GM21515 (cell line): ENCODE results near the gene NFIC.
A peak's percentile ranks its signal among the peaks of the same experiment; 100 is the strongest.
"Not testable (repeated sequence)": the region's sequence is repeated elsewhere in the genome, so short reads cannot be mapped to it uniquely, and the experiment has no call there.

Experiments
- ATAC-seq: cut with Tn5 transposase; IDR thresholded peaks from one replicate; pipeline ENCODE4 v1.9.1; 2021; ENCODE audit not compliant: unreplicated experiment

NFIC gene

DNA sequence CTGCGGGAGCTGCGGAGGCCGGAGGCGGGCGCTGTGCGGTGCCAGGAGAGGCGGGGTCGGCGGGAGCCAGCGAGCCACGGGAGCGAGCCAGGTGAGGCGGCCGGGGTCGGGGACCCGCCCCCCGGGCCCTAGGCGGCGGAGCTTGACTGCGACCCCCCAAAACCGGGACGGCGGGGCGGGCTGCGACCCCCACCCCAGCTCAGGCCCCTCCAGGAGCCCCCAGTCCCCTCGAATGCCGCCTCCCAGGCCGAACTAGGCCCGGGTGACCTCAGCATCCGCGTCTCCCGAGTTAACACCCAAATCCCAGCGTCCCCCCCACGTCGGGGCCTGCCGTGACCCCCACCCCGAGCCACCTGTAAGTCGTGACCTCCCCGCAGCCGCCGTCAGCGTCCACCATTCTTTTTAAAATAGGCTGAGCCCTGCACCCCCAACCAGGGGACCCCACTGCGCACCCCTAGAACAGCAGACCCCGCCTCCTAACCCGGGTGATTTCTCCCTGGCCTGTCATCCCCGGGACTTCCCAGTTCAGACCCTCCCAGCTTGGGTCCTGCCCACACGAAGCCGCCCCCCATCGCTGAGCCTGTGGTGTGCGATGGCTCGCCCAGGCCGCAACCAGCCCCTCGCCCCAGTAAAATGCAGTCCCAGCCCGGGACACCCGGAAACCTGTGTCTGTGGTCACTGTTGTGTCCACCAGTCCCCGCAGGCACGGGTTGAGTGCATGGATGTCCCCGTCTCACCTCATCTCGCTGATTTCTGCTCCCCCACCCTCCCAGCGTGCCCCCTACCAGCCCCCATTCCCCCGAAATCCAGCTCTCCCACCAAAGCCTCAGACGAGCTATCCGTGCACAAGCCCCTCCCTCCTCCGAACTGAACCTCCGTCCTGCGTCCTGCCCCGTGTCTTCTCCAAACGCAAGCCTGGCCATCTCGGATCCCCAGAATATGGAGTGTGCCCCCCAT, 140.3 kb downstream of the NFIC start:
- ATAC-seq, result peak; percentile 7

DNA sequence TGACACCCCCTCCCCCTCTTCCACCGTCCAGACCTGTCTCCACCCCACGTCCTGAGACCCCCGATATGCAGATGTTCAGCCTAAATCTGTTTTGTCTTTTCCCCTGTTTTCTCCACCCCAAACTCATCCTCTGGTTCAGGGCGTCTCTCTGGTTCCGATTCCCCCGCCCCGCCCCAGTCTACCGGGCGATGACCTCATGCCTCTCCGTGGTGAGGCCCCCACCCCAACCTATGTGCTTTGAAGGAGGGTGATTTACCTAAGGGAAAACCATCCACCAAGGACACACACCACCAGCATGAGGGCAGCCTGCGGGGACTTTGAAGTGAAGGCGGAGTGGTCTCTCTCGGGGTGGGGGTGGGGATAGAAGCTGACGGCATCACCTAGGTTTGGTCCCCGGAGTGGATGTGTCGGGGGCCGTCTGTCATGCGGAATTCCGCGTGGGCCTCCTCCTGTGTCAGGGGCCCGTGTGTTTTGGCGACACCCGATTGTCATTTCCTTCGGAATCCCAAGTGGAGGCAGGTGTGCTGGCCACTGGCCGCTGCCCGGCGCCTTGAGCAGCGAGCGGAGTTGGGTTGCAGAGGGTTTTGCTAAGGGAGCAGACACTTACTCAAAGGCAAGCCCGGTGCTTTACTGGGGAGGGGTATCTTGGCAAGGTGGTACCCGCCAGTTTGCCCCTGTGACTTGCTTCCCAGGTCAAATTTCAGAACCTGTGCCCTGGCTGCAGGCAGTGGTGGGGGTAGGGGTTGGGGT, 141.2 kb downstream of the NFIC start:
- no peak for ATAC-seq

DNA sequence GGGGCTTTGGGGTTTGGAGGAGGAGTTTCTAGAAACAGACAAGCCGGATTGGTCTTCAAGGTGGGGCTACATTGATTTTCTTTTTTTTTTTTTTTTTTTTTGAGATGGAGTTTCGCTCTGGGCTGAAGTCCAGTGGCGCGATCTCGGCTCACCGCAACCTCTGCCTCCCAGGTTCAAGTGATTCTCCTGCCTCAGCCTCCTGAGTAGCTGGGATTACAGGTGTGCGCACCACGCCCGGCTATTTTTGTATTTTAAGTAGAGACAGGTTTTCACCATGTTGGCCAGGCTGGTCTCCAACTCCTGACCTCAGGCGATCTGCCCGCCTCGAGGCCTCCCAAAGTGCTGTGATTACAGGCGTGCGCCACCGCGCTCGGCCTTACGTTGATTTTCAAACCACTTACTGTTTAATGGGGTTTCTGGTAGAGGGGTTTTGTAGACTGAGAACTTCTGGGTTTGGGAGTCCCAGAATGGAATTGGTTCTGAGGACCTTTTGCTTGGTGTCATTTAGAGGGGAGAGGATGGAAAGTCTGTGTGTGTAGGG, 141.8 kb downstream of the NFIC start:
- ATAC-seq, result not testable (repeated sequence)

DNA sequence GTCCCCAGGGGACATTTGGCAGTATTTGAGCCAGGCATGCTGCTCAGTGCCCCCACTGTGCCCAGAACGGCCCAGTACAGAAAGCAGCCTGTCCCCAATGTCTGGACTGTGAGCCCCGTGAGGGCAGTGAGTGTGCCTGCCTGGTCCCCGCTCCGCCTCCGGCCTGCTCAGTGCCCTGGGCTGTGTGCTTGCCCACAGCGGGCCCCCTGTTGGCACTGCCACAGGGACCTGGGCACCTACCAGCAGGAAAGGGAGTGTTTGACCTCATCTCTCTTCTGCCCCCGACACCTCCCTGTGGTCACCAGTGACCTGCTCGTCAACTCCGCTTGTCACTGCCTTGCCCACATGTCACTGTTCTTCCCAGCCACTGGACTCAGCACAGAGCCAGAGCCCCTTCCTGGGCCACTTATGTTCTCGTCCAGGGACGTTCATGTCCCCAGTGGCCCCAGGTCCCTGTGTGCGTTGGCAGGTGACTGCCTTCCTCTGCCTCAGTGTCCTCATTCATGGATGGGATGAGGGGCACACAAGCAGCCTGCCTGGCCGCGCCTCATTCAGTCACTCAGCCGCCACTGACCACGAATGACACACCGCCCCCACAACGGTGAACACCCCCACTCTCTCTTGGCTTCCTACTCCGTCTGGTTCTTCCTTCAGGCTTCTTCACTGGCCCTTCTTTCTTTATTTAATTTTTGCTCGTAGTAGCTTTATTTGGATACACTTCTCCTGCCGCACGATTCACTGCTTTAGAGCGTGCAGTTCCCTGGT, 142.6 kb downstream of the NFIC start:
- ATAC-seq, result no peak

DNA sequence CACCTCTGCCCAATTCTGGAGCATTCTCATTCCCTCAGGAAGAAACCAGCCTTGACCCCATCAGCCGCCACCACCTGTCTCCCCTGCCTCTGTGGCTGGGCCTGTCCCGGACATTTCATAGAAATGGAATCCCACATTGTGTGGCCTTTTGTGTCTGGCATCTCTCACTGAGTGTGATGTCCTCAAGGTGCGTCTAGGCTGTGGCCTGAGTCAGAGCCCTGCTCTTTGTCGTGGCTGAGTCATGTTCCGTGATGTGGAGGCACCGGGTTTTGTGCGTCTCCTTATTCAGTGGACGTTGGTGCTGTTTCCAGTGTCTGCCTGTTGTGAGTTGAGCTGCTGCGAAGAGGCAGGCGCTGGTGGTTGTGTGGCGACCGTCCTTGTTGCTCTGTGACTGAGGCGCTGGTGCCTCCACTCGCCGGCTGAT, 143.2 kb downstream of the NFIC start:
- ATAC-seq, result no peak

DNA sequence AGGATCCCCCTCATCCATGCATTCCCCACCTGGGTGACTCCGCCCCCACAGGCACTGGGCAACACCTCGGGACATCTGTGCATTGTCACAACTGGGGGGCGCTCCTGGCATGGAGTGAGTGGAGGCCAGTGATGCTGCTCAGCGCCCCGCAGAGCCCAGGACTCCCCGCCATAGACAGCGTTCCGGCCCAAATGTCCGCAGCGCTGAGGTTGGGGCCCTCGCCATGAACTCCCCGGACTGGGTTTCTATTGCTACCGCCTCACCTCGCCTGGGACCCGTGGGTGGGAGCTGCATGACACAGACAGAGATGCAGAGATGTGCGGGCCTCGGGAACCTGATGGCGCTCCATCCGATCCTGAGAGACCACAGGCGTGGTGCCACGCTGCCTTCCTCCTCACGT, 144.3 kb downstream of the NFIC start:
- no peak for ATAC-seq

DNA sequence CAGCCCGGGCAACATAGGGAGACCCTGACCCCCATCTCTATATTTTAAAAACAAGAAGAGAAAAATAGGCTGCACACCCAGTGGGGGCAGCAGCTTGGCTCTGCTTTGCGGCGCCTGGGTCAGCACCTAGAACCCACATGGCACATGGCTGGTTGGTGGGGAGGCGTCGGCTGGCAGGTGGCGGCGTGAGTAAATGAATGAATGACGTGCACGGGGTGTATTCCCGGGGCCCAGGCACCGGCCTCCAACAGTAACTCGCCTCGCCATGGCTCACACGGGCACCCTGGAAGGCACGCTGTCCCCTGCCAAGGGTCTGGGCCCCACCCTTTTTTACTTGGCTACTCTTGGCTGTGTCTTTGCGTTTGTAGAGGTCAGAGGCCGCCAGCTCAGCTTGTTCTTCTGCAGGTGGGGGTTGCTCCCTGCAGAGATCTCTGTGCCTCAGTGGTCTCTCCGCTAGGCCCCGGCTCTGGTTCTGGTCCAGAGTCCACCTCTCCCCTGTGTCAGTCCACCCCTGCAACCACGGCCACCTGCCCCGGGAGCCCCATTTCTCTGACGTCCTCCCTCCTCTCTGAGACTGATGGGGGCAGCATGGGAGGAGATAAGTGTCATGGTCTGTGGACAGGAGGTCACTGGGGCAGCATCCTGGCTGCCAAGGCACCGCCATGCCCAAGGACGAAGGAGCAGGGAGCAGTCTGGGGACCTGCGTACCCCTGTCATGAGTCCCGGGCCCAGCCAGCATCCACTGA, 145.3 kb downstream of the NFIC start:
- ATAC-seq, result no peak

DNA sequence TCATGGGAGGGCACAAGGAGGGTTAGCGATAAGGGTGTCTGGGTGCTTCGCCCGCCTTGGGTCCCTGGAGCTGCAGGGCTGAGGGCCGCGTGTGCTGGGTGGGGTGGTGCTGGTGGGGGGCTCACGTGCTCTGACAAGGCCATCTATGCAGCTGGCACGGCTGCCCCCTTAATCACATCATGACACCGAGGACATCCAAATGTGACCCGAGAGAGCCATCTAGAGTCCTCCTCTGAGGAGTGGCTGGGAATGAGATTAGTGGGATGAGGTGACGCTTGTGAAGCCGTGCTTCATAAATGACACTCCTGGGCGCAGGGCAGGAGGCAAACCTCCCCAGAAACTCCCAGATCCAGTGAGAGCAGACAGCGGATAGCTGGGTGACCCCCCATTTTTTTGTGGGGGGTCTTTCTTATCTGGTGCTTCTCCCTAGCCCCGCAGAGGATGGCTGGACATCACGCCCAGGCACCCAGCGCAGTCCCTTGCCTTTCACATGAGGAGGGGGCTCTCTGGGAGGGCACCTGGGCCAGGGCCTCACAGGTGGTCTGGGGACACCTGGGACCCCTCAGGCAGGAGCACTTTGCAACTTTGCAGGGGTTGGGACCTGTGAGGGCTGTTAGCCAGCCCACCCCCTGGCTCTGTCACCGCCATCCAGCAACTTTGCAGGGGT, 146.3 kb downstream of the NFIC start:
- ATAC-seq, result no peak

DNA sequence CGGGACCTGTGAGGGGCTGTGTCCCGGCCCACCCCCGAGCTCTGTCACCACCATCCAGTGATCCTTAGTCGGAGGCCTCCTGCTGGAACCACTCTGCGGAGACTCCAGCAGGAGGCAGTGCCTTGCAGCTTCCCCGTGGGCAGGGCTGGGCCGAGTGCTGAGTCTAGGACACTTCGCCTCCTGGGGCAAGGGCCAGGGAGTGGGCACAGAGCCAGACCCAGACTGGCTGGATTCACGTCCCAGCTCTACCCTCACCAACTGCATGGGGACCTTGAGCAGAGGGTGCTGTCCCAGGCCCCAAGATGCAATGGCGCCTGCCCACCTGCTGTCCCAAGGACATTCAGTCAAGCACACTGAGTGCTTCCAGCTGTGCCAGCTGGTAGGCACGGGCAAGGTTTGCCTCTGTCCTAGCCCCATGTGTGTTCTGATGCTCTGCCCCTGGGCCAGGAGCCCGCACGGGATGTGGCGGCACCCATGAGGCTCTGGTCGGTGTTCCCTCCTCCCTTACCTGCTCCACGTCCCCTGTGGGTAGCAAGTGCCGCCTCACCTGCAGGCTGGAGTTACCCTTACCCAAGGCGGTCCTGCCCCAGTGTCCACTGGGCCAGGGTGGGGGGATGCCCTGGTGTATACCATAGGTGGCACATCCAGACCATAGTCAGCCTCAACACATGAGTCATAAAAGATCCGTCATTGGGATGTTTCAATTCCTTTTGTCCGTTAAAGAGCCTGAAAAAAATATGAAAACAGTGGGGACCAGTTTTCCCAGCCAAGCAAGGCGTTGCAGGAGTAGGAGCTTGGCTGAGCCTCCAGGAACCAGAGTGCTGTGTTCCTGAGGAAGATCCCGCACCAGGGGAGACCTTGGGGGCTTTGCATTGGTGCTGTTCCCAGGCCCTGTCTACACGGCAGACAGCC, 147.1 kb downstream of the NFIC start:
- ATAC-seq, result no peak

DNA sequence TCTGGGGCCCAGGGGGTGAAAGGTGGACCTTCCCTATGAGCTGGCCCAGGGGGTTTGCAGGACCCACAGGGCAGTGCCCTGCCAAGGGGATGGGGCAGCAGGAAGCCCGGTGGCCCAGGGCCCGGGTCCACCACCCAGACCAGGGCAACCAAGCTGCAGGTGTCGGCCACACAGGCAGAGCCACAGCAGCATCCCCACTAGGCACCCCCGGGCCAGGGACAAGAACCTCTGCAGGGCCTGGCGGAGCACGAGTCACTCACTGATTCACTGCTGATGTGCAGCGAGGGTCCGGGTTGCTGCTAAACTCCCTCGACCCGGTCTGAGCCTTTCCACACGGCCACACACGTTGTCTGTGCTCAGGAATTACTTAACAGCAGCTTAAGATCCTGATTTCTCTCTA, 148.5 kb downstream of the NFIC start:
- no peak for ATAC-seq

DNA sequence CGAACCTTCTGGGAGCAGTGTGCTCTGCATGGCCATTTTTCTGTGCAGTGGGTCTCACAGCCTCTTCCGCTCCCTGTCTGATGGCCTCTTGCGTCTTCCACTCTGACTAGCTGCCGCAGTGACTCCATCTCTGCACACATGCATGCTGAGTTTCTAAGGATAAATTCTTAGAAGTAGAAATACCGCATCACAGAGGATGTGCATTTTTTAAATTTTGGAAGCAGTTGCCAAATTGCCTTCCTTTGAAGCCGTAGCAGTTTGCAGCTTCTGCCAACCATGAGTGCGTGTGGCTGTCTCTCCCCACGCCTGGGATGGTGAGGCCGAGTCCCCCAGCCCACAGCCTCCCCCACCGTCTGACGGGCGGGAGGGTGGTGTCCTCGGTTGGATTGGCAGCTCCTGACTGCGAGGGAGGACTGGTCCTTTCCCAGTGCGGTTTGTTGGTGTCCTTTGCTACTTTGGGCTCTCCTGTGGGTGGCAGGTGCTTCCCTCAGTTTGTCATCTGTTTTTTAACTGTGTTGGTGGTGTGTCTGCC, 149.6 kb downstream of the NFIC start:
- ATAC-seq, result no peak

DNA sequence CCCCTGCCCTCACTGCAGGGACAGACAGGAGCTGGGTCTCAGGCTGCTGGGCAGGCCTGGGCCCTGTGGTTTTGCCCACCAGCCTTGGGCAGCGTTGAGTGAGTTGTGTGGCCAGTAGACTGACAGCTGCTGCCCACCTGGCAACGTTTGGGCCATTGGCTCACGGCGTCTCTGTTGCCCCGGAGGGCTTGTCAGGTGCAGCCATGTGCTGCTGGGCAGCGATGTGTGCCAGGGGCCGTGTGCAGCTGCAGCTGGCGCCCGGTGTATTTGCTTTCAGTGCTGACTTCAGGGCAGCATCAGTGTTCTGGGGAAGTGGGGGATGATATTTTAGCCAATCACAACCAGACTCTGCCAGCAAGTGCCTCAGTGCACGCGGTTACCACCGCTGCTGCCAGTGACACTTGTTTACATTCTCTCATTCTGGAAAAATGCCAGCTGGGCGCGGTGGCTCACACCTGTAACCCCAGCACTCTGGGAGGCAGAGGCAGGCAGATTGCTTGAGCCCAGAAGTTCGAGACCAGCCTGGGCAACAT, 150.4 kb downstream of the NFIC start:
- no peak for ATAC-seq

DNA sequence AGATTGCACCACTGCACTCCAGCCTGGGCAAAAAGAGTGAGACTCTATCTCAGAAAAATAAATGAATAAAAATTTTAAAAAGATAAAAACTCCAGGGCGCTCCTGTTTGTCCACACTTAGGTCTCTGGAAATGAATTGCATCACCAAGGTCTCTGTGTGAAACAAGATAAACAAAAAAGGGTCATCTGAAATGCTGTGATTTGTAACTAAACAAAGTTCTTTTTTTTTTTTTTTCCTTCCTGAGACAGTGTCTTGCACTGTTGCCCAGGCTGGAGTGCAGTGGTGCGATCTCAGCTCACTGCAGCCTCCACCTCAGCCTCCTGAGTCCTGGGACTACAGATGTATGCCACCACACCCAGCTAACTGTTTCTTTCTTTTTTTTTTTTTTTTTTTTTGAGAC, 151.3 kb downstream of the NFIC start:
- no peak for ATAC-seq

DNA sequence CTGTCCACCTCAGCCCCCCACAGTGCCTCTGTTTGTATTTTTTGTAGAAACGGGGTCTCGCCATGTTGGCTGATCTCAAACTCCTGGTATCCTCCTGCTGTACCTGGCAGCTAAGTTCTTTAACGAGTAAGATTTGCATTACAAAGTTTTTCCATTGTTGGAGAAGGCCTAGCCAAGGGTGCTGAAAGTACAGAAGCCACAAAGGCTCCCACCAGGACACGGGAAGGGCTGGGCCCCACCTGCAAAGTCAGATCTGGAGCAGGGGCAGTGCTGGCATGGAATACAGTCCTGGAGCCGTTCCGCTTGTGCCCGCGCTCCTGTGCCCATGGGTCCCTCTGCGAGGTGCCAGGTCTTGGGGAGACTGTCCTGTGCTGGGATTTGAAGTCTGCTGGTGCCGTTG, 151.9 kb downstream of the NFIC start:
- no peak for ATAC-seq

DNA sequence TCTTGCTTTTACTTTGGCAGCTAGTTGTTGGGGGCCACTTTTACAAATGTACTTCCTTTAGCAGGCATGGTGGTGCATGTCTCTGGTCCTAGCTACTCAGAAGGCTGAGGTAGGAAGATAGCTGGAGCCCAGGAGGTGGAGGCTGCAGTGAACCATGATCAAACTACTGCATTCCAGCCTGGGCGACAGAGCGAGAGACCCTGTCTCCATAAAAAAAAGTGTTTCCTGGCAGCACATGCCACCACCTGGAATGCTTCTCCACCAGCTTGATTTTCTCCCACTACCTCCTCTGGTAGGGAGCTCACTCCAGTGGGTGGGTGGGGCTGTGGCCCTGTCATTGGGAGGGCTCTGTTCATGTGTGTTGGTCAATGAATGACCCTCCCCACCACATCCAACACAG, 152.3 kb downstream of the NFIC start:
- ATAC-seq, result no peak
